ENCODE measurements around the gene STUB1. TPM values are rescaled to one million over a fixed set of nuclear protein-coding genes. Genes with fewer than 3 reads are reported as not detected.

STUB1 gene
- total RNA-seq, 2 experiments from 2014 or later = 57.1 to 61.7 TPM

DNA sequence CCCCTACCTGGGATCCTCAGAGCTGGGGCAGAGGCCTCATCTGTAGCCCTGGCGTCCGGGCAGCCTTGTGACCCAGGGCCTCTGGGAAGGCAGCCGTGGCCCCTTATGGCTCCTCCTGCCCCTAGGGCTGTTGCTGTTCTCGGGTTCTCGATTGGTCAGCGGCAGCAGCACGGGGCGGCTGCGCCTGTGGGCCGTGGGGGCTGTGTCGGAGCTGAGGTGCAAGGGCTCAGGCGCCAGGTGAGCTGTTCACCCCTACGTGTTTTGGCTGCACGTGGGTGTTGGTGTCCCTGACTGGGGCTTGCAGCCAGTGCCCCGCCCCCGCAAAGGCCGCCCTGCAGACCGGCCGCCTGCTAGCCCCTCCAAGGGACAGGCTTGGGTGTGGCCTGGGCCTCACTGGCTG, 18.1 kb upstream of the STUB1 start:
- Mint-ChIP-seq H3K36me3 (ENCODE audit: low read depth) (peaks cover 10% of the 10 kb centered on the region), H3K4me3 (no peak overlapping the region), H3K27ac (no peak overlapping the region), H3K4me1 (ENCODE audit: low read depth) (peaks cover 7% of the 10 kb centered on the region), H3K9me3 (no peaks in the 10 kb centered on the region), H3K27me3 (no peaks in the 10 kb centered on the region)
- no peak for TF ChIP-seq CTCF (IDR thresholded peaks at IDR 0.05)
- ATAC-seq (no peak), DNase-seq (no peak)
- intact Hi-C loops (cut with micrococcal nuclease) = loop anchor here (10.0 kb wide), 1 partner anchor 77 kb away; no protein-coding TSS in a partner anchor
- CTCF ChIA-PET = interaction anchor here (1.2 kb wide), 1 partner anchor 58 kb away, joined by 3 read pairs; no protein-coding TSS in a partner anchor
- POLR2A ChIA-PET = interaction anchor here (0.7 to 4.6 kb wide), 6 partner anchors 13 to 66 kb away, joined by 3 to 28 read pairs (median 4); partner anchors contain the start of genes JMJD8, METTL26, RHBDL1 and WDR90

DNA sequence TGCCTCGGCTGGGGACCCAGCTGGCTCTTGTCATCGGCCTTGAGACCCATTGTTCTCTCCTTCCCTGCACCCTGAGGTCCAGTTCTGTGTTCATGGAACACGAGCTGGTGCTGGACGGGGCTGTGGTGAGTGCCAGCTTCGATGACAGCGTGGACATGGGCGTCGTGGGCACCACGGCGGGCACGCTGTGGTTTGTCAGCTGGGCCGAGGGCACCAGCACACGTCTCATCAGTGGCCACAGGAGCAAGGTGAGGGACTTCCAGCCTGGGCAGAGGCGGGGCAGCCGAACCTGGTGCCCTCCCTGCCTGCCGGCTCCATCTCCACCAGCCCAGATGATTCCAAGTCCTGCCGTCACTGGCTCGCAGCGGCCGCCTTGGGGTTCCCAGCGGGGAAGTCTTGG, 17.6 kb upstream of the STUB1 start:
- CTCF ChIA-PET = interaction anchor here (1.2 kb wide), 1 partner anchor 58 kb away, joined by 3 read pairs; no protein-coding TSS in a partner anchor
- Mint-ChIP-seq H3K9me3 (no peaks in the 10 kb centered on the region), H3K27ac (no peak overlapping the region), H3K4me1 (ENCODE audit: low read depth) (peaks cover 11% of the 10 kb centered on the region), H3K27me3 (no peaks in the 10 kb centered on the region), H3K4me3 (no peak overlapping the region), H3K36me3 (ENCODE audit: low read depth) (peaks cover 10% of the 10 kb centered on the region)
- POLR2A ChIA-PET = interaction anchor here (0.8 to 4.6 kb wide), 5 partner anchors 13 to 26 kb away, joined by 3 to 28 read pairs (median 4); partner anchors contain the start of genes JMJD8, METTL26, RHBDL1 and WDR90
- no peak for DNase-seq
- intact Hi-C loops (cut with micrococcal nuclease) = loop anchor here (10.0 kb wide), 1 partner anchor 78 kb away; no protein-coding TSS in a partner anchor
- ATAC-seq = no peak
- TF ChIP-seq CTCF (IDR thresholded peaks at IDR 0.05) = no peak

DNA sequence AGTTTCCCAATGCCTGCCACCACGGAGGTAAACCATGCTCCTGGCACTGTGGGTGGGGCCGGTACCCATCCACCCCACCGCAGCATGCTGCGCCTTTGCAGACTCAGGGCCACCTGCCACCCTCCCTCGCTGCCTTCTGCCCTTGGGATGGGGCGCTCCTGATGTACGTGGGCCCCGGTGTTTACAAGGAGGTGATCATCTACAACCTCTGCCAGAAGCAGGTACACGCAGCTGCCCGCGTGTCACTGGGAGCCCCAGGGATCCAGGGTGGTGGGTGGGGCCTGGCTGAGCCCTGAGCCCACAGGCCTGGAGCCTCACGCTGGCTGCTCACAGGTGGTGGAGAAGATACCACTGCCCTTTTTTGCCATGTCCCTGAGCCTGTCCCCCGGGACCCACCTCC, 13.6 kb upstream of the STUB1 start:
- no peak overlapping the region for H3K4me3 Mint-ChIP-seq
- TF ChIP-seq CTCF (IDR thresholded peaks at IDR 0.05) = no peak
- ChIA-PET POLR2A (interaction anchor here (0.6 to 1.2 kb wide), 3 partner anchors 9 to 12 kb away, joined by 3 read pairs; partner anchors contain the start of gene RHBDL1), CTCF (interaction anchor here (1.1 to 2.7 kb wide), 4 partner anchors 9 to 54 kb away, joined by 3 to 9 read pairs (median 3); partner anchors contain the start of genes METRN and RHBDL1)
- no peaks in the 10 kb centered on the region for H3K27me3 Mint-ChIP-seq
- DNase-seq (no peak), ATAC-seq (no peak)
- H3K27ac Mint-ChIP-seq = no peak overlapping the region
- H3K9me3 Mint-ChIP-seq = no peaks in the 10 kb centered on the region
- H3K36me3 Mint-ChIP-seq (ENCODE audit: low read depth) = peaks cover 12% of the 10 kb centered on the region
- peaks cover 9% of the 10 kb centered on the region for H3K4me1 Mint-ChIP-seq (ENCODE audit: low read depth)
- intact Hi-C loops (cut with micrococcal nuclease) = loop anchor here (10.0 kb wide), 1 partner anchor 82 kb away; no protein-coding TSS in a partner anchor

DNA sequence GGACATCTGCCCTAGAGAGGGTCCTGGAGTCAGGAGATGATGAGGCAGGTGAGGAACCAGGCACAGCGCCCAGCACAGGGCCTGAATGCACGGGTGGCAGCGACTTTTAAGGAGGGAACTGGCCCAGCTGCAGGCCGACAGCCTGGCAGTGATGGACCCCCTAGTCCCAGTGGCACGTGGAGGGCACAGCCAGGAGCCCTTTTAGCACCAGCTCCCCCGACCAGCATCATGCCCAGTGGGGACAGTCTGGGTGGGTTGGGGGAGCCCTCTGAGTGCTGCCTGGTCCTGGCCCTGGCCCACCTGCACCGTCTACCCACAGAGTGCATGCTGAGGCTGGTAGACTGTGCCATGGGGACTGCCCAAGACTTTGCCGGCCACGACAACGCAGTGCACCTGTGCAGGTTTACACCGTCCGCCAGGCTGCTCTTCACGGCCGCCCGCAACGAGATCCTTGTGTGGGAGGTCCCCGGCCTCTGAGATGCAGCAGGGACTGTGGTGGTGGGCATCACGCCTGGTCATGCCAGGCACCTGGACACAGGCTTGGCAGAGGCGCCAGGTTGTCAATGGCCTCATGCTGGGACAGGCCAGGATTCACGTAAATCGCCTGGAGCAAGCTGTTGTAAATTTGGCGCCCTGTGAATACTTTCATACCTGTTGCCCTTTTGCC, 13.0 kb upstream of the STUB1 start:
- TF ChIP-seq CTCF (IDR thresholded peaks at IDR 0.05) = no peak
- DNase-seq (no peak), ATAC-seq (no peak)
- H3K27ac Mint-ChIP-seq = peak overlapping the region; percentile 84
- no peaks in the 10 kb centered on the region for H3K27me3 Mint-ChIP-seq
- peaks cover 9% of the 10 kb centered on the region for H3K4me1 Mint-ChIP-seq (ENCODE audit: low read depth)
- intact Hi-C loops (cut with micrococcal nuclease) = loop anchor here (10.0 kb wide), 1 partner anchor 82 kb away; no protein-coding TSS in a partner anchor
- peak overlapping the region; percentile 75 for H3K4me3 Mint-ChIP-seq
- no peaks in the 10 kb centered on the region for H3K9me3 Mint-ChIP-seq
- CTCF ChIA-PET = interaction anchor here (0.8 to 2.7 kb wide), 10 partner anchors 8 to 53 kb away, joined by 3 to 9 read pairs (median 3); partner anchors contain the start of genes METRN, RHBDL1 and WDR90
- POLR2A ChIA-PET = interaction anchor here (0.5 to 2.7 kb wide), 9 partner anchors 9 to 54 kb away, joined by 3 to 11 read pairs (median 3); partner anchors contain the start of genes RHBDL1, STUB1 and WDR90
- H3K36me3 Mint-ChIP-seq (ENCODE audit: low read depth) = peaks cover 12% of the 10 kb centered on the region
